ENCODE data around the gene ZNRF3.

Gene ZNRF3

GRCh38 chr22:28952857-28953256 lies 69.5 kb downstream of the ZNRF3 start:
- no peak for DNase-seq (ENCODE audit: low spot score)

DNA sequence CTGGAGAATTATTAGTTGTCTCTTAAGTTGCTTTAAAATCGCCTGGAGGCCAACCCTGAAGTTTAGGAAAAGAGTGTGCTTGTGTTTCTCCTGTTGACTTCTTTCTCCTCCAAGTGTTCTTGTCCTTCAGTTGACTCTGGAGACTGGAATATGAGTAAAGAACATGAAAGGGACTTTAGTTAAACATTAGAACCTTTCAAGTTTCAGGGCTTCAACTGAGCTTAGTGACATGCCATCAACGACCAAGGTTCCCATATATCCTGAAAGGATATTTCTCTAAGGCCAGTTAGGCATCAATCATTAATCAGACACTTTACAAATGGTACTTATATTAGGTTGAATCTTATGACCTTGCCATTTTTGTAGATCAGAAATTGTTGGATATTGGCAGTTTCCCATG lies 70.0 kb downstream of the ZNRF3 start:
- DNase-seq (ENCODE audit: low spot score): no peak

GRCh38 chr22:28953976-28954880 lies 70.9 kb downstream of the ZNRF3 start:
- no peak for DNase-seq (ENCODE audit: low spot score)

GRCh38 chr22:28955817-28956216 lies 72.4 kb downstream of the ZNRF3 start:
- no peak for DNase-seq (ENCODE audit: low spot score)

GRCh38 chr22:28956506-28956905 lies 73.1 kb downstream of the ZNRF3 start:
- DNase-seq (ENCODE audit: low spot score): no peak

GRCh38 chr22:28958611-28959010 lies 75.2 kb downstream of the ZNRF3 start:
- no peak for DNase-seq (ENCODE audit: low spot score)

DNA sequence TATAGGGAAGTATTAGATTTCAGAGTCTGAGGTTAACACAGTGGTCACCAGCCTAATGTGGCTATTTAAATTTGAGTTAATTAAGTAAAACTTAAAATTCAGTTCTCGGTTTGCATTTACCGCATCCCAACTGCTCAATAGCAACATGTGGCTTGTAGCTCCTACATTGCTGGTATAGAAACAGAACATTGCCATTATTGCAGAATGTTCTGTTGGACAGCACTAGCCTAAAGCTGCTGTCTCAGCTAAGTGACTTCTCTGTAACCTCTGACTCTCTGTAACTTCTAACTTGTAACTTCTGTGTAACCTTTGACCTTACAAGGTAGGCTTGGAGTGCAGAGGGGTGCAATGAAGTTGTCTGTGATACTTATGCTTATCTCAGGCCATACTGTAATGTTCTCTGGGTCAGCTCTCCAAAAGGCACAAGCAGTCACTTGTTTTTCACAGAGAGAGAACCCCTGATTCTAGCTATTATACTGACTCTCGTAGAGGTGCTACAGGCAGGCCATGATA lies 78.7 kb downstream of the ZNRF3 start:
- DNase-seq (ENCODE audit: low spot score): no peak

DNA sequence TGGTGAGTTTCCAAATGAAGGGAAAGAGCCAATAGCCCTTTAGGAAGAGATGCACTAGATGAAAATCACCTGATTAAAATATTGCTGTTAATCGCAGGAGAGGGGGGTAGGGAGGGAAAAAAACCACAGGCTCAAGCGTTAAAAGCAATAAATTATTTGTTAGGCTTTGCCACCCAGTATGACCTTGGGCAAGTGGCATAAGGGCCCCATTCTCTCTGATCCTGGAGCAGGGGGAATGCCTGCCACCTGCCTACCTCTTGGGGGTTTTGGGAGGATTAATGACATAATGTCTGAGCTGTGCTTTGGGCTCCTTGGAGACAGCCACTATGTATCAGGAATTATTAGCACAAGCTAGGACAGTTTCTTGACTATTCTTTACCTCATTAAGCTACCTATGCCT lies 80.0 kb downstream of the ZNRF3 start:
- no peak for DNase-seq (ENCODE audit: low spot score)

GRCh38 chr22:28967163-28967665 lies 83.8 kb downstream of the ZNRF3 start:
- DNase-seq (ENCODE audit: low spot score): no peak

- DNase-seq (ENCODE audit: low spot score): no peak
These were observed 84.6 kb downstream of the ZNRF3 start for GRCh38 chr22:28967969-28968368.

- DNase-seq (ENCODE audit: low spot score): no peak
These were observed 86.2 kb downstream of the ZNRF3 start for GRCh38 chr22:28969401-28970168.

- DNase-seq (ENCODE audit: low spot score): no peak
These were observed 90.0 kb downstream of the ZNRF3 start for GRCh38 chr22:28973352-28973751.

DNA sequence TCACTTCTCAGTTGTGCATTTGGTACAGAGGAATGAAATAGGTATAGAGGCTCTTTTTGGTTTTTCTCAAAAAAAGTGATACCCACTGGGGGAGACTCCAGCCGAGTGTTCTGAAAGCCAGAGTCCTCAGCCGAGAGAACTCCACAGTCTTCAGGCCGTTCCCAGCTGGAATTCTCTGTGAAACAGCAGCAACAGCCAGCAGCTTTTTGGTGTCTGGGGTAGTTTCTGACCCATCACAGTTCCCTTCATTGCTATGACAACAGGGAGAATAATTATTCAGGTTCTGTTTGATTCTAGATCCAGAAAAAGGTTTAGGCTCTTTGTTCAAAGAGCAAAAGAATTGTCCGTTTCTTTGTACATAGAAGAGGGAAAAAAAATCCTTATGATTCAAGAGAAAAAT lies 93.7 kb downstream of the ZNRF3 start:
- no peak for DNase-seq (ENCODE audit: low spot score)

DNA sequence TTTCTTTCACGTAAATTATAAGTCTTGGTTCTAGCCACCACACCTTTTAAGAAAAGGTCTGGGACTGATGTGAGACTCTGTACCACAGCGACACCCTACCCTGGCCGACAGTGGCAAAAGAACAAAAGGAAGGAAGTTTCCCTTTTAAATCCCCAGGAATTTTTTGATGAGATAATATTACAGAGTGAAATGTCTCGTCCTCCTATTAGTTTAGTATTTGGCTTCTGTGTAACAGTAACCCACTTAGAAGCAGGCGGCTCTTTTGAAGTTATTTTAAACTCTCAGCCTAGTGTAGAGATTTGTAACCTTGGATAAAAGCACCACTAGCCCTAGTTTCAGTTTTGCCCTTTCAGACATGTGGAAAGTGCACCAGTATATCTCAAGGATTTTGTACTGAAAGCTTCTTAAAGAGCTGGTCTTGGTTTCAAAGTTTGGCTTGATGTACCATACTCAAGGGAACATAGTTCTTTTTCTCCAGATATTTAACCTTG lies 94.2 kb downstream of the ZNRF3 start:
- no peak for DNase-seq (ENCODE audit: low spot score)

- DNase-seq (ENCODE audit: low spot score): no peak
These were observed 94.8 kb downstream of the ZNRF3 start for GRCh38 chr22:28978158-28978557.

DNA sequence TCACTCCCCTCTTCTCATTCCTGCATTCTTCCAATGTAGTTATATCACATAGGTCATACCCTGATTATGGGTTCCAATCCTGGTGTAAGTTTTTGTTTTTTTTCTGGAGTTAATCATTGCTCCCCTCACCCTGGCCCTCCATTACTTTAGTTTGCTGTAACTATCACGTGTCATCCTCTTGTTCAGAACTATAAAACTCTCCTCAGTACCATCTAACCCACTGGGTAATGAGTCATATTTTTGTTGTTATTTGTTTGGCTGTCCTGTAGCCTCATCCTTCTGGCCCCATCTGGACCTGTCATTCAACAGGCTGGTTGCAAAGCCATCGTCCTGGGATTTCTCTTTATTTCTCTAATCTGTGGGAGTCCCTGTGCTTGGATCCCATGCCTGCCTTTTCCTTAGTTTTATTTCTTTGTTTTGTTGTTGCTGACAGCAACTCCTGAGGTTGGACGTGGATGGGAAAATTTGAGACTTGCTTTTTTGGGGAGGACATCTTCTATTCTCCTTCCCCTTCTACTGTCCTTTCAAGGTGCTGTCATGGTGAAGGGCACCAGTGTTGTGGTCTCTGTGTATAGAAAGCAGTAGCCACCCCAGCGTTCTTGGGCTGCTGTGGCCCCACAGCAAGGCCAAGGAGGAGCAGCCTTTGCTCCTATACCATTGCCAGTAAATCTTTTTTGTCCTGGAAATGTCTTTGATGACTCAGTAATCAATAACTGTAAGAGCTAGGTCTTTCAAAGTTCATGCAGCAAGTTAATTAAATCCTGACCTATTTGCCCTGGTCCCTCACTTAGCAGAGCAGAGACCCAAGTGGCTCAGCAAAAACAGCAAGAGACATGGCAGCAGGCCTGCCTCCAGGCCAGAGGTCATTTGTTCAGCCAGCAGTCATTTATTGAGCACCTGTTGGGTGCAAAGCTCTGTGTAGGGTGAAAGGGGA lies 95.8 kb downstream of the ZNRF3 start:
- DNase-seq (ENCODE audit: low spot score): no peak

- DNase-seq (ENCODE audit: low spot score): no peak
These were observed 97.0 kb downstream of the ZNRF3 start for GRCh38 chr22:28980326-28980725.

- no peak for DNase-seq (ENCODE audit: low spot score)
These were observed 98.6 kb downstream of the ZNRF3 start for GRCh38 chr22:28981818-28982499.

GRCh38 chr22:28983190-28983589 lies 99.8 kb downstream of the ZNRF3 start:
- DNase-seq (ENCODE audit: low spot score): no peak

- DNase-seq (ENCODE audit: low spot score): no peak
These were observed 100.5 kb downstream of the ZNRF3 start for GRCh38 chr22:28983788-28984441.

All from HuH-7 (cell line).